ENCODE data around the gene OXSR1.
"Not testable (repeated sequence)": the region's sequence is repeated elsewhere in the genome, so short reads cannot be mapped to it uniquely, and the experiment has no call there.

The OXSR1 gene

DNA sequence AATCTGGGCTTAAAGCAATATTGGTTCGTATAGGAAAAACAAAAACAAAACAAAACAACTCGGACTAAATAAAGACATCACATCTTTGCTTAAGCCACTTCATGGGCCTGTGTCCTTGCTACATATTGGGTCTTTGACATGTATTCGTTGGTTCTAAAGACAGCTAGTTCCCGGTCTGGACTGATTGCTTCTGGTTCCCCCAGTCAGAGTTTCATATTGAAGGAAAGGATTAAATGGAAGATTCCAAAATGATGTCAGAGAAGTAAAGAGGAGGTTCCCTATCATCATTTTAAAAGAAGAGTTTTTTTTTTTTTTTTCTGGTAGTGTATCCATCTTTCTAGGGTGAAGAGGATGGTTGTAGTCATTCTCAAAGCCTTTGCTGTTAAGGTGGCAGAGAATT is 2.3 kb downstream of the OXSR1 start:
- no peak for DNase-seq (ENCODE audit: low spot score)

DNA sequence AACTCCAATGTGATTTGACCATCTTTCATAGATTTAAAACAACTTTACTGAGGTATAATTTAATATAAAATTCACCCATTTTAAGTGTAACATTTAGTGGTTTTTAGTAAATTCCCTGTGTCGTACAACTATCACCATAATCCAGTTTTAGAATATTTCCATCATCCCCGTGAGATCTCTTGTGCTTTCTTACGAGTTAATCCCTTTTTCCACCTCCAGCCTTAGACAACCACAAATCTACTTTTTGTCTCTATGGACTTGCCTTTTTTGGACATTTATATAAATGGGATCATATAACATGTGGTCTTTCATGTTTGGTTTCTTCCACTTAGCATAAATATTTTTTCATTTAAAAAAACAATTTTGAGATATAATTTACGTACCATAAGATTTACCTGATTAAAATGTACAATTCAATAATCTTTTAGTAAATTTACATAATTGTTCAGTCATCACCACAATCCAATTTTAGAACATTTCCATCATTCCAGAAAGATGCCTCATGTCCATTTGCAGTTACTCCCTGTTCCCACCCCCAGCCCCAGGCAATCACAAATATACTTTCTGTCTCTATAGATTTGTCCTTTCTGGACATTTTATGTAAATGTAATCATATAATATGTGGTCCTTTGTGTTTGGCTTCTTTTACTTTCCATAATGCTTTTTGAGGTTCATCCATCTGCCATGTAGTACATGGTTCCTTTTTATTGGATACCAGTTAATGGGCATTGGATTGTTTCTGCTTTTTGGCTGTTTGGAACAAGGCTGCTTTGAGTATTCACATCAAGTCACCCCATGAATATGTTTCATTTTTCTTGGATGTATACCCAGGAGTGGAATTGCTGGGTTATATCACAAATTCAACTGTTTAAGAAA is 3.1 kb downstream of the OXSR1 start:
- DNase-seq (ENCODE audit: low spot score), result no peak

DNA sequence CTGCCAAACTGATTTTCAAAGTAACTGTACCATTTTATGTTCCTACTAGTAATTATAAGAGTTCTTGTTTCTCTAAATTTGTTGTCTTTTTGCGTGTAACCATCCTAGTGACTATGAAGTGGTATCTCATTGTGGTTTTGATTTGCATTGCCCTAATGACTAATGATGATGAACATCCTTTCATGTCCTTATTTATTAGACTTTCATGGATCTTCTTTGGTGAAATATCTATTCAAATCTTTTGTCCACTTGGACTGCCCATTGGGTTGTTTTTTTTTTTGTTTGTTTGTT is 3.6 kb downstream of the OXSR1 start:
- no peak for DNase-seq (ENCODE audit: low spot score)

DNA sequence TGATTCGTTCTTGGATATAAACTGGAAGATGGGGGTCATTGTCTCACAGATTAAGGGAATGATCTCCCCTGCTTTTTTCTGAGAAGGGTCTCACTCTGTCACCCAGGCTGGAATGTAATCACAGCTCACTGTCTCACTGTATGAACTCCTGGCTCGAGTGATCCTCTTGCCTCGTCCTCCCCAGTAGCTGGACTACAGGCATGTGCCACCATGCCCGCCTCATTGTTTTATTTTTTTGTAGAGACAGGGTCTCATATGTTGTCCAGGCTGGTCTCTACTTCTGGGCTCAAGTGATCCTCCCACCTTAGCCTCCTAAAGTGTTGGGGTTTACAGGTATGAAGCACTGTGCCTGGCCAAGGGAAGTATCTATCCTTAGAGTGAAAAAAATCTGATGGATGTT is 5.4 kb downstream of the OXSR1 start:
- no peak for DNase-seq (ENCODE audit: low spot score)

DNA sequence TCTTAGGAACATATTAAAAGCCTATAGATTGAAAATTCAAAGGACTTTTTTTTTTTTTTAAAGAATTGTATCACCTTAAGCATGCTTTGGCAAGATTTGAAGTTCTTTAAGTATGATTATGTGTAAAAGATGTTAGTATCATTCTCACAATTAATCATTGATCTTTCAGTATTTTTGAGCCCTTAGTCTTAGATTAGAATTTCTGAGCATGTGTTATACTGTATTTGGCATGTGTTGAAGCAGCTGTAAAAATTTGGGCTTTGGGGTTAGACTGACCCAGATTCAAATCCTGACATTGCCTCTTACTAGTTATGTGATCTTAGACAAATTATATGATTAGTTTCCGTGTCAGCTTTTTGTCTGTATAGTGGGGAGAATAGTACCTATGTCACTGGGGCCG is 6.3 kb downstream of the OXSR1 start:
- no peak for DNase-seq (ENCODE audit: low spot score)

DNA sequence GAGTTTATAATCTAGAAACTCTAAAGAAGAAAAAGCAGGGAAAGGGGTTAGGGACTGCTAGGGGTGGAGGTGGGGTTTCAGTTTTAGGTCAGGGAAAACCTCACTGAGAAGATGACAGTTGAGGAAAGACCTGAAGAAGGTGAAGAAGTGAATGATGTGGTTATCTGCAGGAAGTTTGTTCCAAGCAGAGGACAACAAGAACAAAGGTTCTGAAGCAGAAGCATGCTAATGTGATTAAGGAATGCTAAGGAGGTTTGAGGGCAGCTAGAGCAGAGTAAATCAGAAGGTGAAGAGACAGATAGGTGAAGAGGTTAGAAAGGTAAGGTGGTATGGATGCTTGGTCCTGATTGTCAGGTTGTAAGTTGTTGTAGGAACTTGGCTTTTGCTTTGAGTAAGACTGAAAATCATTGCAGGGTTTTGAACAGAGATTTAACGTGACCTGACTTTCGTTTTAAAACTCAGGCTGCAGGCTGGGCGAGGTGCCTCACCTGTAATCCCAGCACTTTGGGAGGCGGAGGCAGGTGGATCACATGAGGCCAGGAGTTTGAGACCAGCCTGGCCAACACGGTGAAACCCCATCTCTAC is 8.6 kb downstream of the OXSR1 start:
- no peak for DNase-seq (ENCODE audit: low spot score)

DNA sequence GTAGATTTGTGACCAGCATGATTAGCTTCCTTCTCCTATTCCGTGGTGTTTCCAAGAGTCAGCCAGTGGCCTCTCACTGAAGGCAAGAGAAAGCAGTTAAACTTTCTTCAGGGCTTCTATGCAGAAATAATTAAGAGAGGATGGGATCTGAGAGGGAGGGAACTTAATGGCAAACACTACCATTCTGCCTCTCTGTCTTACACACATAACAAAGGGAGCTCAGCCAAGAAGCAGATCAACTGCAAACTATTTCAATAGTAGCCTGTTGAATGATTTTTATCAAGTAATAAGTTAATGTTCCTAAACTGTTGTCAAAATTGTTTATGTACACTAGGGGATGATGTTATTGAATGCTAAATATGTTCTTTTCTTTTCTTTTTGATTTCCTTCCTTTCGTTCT is 11.8 kb downstream of the OXSR1 start:
- no peak for DNase-seq (ENCODE audit: low spot score)

- no peak for DNase-seq (ENCODE audit: low spot score)
Measured at GRCh38 chr3:38186781-38187180, 21.4 kb downstream of the OXSR1 start.

DNA sequence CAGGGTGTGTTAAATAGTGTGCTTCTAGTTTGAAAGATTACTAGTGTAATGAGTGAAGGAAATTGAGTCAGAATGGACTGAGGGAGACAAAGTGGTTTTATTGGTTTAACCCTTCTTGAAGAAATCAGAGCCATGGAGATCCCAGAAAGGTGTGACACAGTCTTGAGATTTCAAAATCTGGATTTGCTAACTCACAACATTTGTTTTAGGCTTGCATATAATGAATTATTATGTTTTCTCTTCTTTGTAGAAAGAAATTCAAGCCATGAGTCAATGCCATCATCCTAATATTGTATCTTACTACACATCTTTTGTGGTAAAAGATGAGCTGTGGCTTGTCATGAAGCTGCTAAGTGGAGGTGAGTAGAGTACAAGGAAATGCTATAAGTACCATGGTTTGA is 25.1 kb downstream of the OXSR1 start:
- DNase-seq (ENCODE audit: low spot score), result no peak

- DNase-seq (ENCODE audit: low spot score), result not testable (repeated sequence)
Measured at GRCh38 chr3:38202931-38203330, 37.6 kb downstream of the OXSR1 start.

DNA sequence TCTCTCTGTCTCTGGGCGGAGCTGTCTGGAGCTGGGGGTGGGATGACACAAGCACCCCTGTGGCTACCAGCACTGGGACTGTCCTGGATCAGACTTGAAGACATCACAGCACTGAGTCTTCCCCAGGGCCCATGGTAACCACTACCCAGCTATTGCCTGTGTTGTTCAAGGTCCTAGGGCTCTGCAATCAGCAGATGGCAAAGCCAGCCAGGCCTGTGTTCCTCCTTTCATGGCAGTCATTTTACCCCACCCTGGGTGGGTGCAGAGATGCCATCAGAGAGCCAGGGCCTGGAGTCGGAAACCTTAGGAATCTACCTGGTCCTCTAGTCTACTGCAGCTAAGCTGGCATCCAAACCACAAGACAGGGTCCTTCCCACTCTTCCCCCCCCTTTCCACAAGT is 38.4 kb downstream of the OXSR1 start:
- no peak for DNase-seq (ENCODE audit: low spot score)

- DNase-seq (ENCODE audit: low spot score), result no peak
Measured at GRCh38 chr3:38204599-38205471, 39.5 kb downstream of the OXSR1 start.

GRCh38 chr3:38205472-38205805 is 40.1 kb downstream of the OXSR1 start:
- no peak for DNase-seq (ENCODE audit: low spot score)

- DNase-seq (ENCODE audit: low spot score), result no peak
Measured at GRCh38 chr3:38207254-38208003, 42.1 kb downstream of the OXSR1 start.

GRCh38 chr3:38210141-38210757 is 44.9 kb downstream of the OXSR1 start:
- DNase-seq (ENCODE audit: low spot score), result no peak

DNA sequence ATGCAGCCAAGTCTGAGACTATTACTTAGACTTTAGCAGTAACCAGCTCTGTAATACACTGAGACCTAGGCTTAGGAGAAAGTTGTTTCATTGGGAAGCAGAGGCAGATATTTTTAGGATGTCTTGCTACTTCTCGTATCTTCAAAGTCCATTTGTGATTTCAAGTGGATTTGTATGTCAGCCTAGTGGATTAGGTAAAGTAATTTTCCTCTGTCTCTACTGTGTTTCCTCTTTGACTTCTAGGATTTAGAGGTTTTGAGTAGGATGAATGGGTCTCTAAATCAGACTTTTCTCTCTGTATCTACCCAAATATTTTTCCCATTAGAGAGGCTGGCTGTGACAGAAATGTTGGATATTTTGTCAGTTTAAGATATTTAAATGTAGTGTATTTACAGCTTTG is 46.8 kb downstream of the OXSR1 start:
- DNase-seq (ENCODE audit: low spot score), result no peak

GRCh38 chr3:38214560-38214959 is 49.2 kb downstream of the OXSR1 start:
- no peak for DNase-seq (ENCODE audit: low spot score)

DNA sequence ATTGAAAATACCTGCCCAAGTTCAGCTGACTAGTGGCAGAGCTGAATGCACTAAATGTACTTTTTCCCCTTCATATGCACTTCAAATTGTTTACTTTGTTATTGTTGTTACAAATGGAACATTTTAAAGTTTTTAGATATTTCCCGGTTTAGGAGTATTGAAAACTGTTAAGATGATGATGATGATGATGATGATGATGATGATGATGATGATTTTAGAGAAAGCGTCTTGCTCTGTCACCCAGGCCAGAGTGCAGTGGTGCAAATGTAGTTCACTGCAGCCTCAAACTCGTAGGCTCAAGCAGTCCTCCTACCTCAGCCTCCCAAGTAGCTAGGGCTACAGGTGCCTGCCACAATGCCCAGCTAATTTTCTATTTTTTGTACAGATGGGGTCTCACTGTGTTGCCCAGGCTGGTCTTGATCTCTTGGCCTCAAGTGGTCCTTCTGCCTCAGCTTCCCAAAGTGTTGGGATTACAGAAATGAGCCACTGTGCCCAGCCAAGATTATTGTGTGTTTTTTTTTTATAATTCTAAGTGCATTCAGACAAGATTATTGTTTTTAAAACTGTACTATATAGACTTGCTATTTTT is 54.4 kb downstream of the OXSR1 start:
- no peak for DNase-seq (ENCODE audit: low spot score)

DNA sequence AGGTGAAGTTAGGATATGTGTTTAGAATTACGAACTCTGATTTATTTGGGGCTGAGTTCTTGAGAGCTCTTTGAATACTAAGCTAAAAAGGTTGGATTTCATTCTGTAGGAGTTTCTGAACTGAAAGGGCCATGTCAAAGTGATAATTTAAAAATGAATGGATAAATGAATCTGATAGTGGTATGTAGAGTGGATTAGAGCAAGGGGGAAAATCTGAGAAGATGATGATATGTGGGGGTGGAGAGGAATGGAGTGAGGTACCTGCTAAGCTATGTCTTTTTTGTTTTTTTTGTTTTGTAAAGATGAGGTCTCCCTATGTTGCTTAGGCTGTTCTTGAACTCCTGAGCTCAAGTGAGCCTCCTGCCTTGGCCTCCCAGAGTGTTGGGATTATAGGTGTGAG is 55.7 kb downstream of the OXSR1 start:
- DNase-seq (ENCODE audit: low spot score), result no peak

DNA sequence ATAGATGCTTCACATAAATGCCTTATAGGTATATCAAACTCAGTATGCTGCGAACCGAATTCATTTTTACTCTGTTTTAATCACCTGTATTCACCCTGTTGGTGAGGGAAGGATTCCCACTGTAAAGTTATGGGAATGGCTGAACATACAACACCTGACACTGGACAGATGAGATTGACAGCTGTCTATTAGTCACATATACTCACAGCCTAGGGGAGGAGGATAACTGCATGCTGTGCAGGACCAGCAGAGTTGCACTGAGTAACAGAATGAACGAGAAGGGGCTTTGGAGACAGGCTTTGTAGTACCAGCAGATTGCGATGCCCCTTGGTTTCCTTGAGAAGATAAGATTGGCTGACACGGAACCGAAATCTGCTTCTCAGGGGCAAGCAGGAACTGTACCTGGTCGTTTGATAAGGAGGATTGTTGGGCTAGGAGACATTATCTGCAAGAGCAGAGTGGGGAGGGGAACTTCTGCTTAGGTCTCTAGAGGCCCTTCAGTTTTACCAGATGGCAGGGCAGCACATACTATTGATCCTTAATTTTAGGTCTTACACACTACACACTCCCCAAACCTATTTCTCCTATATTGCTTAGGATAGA is 56.8 kb downstream of the OXSR1 start:
- DNase-seq (ENCODE audit: low spot score), result no peak

- no peak for DNase-seq (ENCODE audit: low spot score)
Measured at GRCh38 chr3:38224357-38224756, 59.0 kb downstream of the OXSR1 start.
